HG03159 (cell line): ENCODE results near the gene DNM1L.

Source experiments
- ATAC-seq: cut with Tn5 transposase; IDR thresholded peaks from one replicate; pipeline ENCODE4 v1.9.1; 2021; ENCODE audit warnings: mild to moderate bottlenecking, moderate library complexity; ENCODE audit not compliant: unreplicated experiment

Gene DNM1L

DNA sequence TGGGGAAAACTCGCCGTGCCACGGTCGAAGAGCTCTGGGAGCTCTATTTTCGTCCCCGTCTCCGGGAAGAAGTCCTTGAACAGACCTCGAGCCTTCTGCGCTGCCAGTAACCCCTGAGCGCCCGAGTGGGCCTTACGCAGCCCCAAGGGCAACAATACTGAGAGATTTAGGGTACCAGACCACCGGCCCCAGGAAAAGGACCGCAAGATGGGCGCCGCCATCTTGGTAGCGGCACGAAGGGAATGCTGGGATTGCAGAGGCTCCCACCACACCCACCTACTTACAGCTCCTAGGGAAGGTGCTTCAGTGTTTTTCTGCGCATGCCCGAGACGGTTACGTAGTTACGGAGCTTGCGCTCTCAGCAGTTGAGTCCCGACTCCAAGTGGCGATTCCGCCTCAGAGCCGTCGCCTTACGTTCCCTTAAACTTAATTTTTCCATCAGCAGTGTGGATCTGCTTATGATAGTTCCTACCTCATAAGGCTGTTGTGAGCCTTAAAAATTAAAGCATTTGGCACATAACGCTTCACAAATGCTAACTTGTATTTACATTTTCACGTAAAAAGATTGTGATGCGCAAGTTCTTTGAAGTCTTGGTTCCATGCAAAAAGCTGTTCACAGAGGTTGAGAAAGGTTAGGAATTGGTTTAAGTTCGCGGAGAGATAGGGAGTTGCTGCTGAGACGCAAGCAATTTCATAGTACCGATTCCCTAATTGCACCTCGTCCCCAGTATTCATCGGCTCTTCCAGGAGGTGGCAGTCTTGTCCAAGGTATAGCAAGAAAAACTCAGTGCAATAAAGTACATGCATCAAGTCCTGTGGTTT is 76.8 kb downstream of the DNM1L start, which contains the start of gene YARS2:
Gene YARS2 (minus strand): TSS at position 244 of the 822 bp plus-strand sequence. CDS start 23 bp downstream, at position 221.
- ATAC-seq = peak; percentile 84

DNA sequence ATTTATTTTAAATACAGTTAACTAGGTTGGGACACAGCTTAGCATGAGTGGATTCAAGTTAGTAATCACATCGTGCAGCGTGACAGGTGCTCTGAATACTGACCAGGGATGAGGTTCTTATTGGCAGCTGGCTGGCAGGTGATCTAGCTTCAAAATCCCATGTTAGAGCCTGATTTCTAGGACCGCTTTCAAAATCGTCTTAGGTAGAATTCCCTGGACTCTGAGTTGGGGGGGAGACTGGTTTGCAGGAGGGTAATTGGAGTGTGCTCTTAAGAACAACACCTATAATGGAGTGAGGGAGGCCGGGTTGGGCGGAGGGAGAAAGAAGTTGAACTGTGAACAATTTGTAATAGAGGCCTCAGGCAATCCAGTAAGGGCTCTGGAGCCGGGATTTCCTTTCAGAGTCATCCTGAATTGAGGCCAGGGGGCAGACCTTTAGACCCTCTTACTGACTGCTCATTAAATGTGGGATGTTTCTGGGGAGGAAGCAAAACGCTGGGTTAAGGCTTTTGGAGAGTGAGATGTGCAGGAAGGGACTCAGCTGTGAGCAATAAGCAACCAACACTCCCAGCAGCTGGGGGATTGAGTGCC is 77.5 kb downstream of the DNM1L start:
- no peak for ATAC-seq

- ATAC-seq = no peak
Measured at GRCh38 chr12:32757157-32757556, 78.1 kb downstream of the DNM1L start.

DNA sequence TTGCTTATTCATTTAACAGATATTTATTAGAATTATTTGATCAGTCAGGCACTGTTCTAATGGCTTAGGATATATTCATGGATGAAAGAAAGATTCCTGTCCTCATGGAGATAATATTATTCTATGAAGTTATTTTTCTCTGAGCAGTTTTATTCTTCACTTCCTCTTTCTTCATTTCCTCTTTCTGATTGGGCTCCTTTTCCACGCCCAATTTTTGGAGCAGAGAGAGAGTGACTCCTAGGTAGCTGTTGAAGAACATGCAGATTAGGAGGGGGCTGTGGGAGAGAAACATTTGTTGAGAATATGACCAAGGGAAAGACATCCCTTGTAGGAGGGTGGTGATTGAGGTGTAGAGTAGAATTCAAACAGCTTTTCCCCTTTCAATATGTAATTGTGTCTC is 82.6 kb downstream of the DNM1L start:
- peak; percentile 66 for ATAC-seq

GRCh38 chr12:32765906-32766305 is 86.8 kb downstream of the DNM1L start:
- ATAC-seq = no peak

DNA sequence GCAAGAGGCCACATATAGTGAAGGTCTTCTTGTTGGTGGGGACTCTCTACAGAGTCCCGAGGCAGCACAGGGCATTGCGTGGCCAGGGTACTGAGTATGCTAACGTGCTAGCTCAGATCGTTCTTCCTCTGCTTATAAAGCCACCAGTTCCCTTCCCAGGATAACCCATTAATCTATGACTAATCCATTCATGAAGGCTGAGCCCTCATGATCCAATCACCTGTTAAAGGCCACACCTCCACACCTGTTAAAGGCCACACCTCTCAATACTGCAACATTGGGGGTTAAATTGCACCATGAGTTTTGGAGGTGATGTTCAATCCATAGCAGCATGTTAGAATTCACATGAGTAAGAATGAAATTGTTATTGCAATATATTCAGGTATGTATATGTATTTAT is 89.4 kb downstream of the DNM1L start:
- ATAC-seq = no peak

- no peak for ATAC-seq
Measured at GRCh38 chr12:32770141-32770540, 91.0 kb downstream of the DNM1L start.

DNA sequence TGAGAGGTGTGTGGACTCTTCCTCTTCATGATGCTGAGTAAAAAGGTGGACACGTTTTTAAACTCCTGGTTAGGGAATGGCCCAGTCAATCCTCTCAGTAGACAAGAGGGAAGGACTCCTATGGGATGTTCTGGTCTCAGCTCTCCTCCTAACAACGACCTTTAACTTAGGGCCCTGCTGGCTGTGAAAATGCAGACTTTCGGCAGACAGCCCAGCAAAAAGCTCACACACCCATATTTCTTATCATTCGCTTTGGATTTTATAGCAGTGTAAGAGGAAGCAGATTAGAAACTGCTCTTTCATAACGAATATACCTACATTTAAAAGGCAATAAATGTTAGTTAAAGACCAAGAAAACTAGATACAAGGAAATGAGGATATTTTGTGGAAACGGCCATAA is 94.6 kb downstream of the DNM1L start:
- ATAC-seq = no peak

- ATAC-seq = no peak
Measured at GRCh38 chr12:32776258-32776657, 97.2 kb downstream of the DNM1L start.

DNA sequence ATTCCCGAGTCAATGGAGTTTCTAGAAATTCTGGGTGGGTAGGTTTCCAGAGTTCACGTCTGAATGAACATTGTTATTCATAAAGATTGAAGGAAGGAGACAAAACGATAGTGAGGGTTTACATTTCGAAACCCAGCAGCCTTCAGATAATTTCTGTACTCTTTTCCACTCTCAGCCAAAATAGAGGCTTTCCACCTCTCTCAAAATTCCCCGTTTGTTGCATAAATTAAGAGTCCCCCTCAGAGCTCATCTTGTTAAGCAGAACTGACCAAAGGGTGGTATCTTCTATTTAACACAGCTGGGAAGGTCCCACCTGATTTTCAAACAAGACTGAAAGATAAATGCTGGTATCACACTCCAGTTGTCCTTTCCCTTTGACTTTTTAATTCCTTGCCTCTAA is 98.1 kb downstream of the DNM1L start:
- ATAC-seq = no peak

GRCh38 chr12:32777691-32778175 is 98.6 kb downstream of the DNM1L start:
- no peak for ATAC-seq

- ATAC-seq = no peak
Measured at GRCh38 chr12:32780071-32780470, 101.0 kb downstream of the DNM1L start.

- no peak for ATAC-seq
Measured at GRCh38 chr12:32783029-32783428, 103.9 kb downstream of the DNM1L start.

DNA sequence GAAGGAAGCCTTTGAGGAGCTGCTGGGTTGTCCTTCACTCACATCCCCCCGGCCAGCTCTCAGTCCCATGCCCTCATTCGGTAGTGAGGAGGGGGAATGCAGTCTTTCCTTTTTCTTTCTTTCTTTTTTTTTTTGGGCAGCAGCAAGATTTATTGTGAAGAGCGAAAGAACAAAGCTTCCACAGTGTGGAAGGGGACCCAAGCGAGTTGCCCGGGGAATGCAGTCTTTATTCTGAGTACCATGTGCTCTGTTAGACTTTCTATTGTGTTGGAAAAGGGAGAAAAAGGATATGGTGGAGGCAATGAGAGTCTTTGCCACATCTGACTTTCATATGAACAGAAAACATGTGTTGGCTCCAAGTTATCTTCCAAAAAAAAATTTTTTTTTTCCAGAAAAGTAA is 106.5 kb downstream of the DNM1L start:
- no peak for ATAC-seq

GRCh38 chr12:32788405-32788804 is 109.3 kb downstream of the DNM1L start:
- ATAC-seq = no peak

DNA sequence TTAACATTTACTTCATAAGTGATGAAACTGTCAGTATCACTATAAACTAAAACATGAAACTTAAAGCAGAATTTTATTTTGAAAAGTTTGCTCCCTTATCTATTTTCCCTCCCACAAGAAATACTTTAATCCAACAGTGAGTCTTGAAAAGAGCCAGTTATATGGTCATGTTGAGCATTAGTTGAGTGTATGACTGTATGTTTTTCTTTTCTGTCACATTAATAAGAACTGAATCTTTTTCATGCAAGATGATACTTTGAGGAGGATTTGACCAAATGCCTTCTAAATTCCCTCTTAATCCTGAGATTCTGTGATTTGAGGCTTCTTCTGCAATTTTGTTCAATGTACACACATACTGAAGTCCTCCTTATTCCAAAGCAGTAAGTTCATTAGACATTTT is 110.3 kb downstream of the DNM1L start:
- ATAC-seq = no peak

DNA sequence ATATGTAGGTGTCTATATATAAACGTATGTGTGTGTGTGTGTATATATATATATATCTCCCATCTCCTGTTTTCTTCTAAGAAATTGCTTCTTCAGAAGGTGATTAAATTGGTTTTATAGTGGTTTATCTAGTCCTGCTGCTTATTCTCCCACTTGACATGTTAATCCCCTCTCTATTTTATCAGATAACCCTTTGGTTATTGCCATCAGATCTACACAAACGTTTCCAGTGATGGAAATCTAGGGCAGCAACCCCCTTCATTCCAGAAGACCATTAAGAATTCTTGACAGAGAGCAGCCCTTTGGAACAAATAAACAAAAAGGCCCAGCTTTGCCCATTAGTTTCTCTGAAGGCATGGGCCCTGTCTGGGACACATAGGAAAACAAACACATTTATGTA is 110.8 kb downstream of the DNM1L start:
- ATAC-seq = no peak

DNA sequence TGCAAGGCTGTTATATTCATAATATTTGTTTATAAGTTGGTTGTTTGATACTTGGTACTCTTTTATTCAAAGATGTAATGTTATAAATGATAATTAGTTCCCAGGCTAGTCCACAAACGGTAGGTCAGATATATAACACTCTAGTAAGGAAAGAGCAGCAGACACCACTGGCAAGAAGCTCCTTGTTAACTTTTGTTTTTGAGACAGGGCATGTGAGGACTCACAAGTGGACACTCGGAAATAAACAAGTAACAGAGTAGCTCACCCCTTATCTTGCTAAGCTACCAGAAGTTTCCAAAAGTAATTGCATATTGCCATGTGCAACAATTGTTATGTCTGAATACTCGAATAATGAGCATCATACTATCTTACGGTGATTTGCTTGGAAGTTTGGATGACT is 115.2 kb downstream of the DNM1L start:
- ATAC-seq = no peak
